ENCODE results near the gene TFDP2.

Gene TFDP2

GRCh38 chr3:142117056-142117851 lies 32.1 kb downstream of the TFDP2 start:
- Histone ChIP-seq H3K4me1 (no peaks in the 10 kb centered on the region), H3K9ac (no peak overlapping the region), H2AFZ (no peak overlapping the region), H3K27ac (no peak overlapping the region), H3K9me3 (ENCODE audit: control insufficient read depth, low read length) (no peaks in the 10 kb centered on the region), H3K4me2 (ENCODE audit: low read length) (no peak overlapping the region), H3K4me3 (ENCODE audit: low read depth, low read length) (no peak overlapping the region), H3K79me2 (peaks cover 10% of the 10 kb centered on the region), H3K36me3 (ENCODE audit: control insufficient read depth, insufficient read depth, low read length) (no peaks in the 10 kb centered on the region), H3K27me3 (ENCODE audit: control insufficient read depth, insufficient read depth, low read length) (no peaks in the 10 kb centered on the region)
- TF ChIP-seq CTCF (IDR thresholded peaks at IDR 0.05), result no peak

GRCh38 chr3:142115867-142116668 lies 33.3 kb downstream of the TFDP2 start:
- Histone ChIP-seq H3K27ac (no peak overlapping the region), H3K36me3 (ENCODE audit: control insufficient read depth, insufficient read depth, low read length) (no peaks in the 10 kb centered on the region), H3K4me3 (ENCODE audit: low read depth, low read length) (no peak overlapping the region), H3K9me3 (ENCODE audit: control insufficient read depth, low read length) (no peaks in the 10 kb centered on the region), H3K27me3 (ENCODE audit: control insufficient read depth, insufficient read depth, low read length) (no peaks in the 10 kb centered on the region), H3K79me2 (peaks cover 7% of the 10 kb centered on the region), H3K4me1 (no peaks in the 10 kb centered on the region), H3K4me2 (ENCODE audit: low read length) (no peak overlapping the region), H2AFZ (no peak overlapping the region), H3K9ac (no peak overlapping the region)
- no peak for TF ChIP-seq CTCF (IDR thresholded peaks at IDR 0.05)

- H3K79me2 ChIP-seq, result peaks cover 28% of the 10 kb centered on the region
- H3K9ac ChIP-seq, result no peak overlapping the region
- no peak overlapping the region for H3K27ac ChIP-seq
- no peak overlapping the region for H2AFZ ChIP-seq
- no peaks in the 10 kb centered on the region for H3K36me3 ChIP-seq (ENCODE audit: control insufficient read depth, insufficient read depth, low read length)
- no peaks in the 10 kb centered on the region for H3K4me1 ChIP-seq
- H3K4me2 ChIP-seq (ENCODE audit: low read length), result no peak overlapping the region
- no peaks in the 10 kb centered on the region for H3K27me3 ChIP-seq (ENCODE audit: control insufficient read depth, insufficient read depth, low read length)
- no peak for TF ChIP-seq CTCF (IDR thresholded peaks at IDR 0.05)
- no peak overlapping the region for H3K4me3 ChIP-seq (ENCODE audit: low read depth, low read length)
- H3K9me3 ChIP-seq (ENCODE audit: control insufficient read depth, low read length), result no peaks in the 10 kb centered on the region
Observed at GRCh38 chr3:142112601-142113000, 36.7 kb downstream of the TFDP2 start.

- Histone ChIP-seq H3K36me3 (ENCODE audit: control insufficient read depth, insufficient read depth, low read length) (no peaks in the 10 kb centered on the region), H2AFZ (no peak overlapping the region), H3K4me3 (ENCODE audit: low read depth, low read length) (no peak overlapping the region), H3K27ac (no peak overlapping the region), H3K4me2 (ENCODE audit: low read length) (no peak overlapping the region), H3K4me1 (peaks cover 5% of the 10 kb centered on the region), H3K27me3 (ENCODE audit: control insufficient read depth, insufficient read depth, low read length) (no peaks in the 10 kb centered on the region), H3K9me3 (ENCODE audit: control insufficient read depth, low read length) (no peaks in the 10 kb centered on the region), H3K79me2 (peaks cover 32% of the 10 kb centered on the region), H3K9ac (no peak overlapping the region)
- no peak for TF ChIP-seq CTCF (IDR thresholded peaks at IDR 0.05)
Observed at GRCh38 chr3:142106548-142106947, 42.8 kb downstream of the TFDP2 start.

All from parathyroid adenoma (tissue), 2 donors.